HepG2 (cell line): ENCODE measurements around the gene RASL10A. TPM values are rescaled to one million over a fixed set of nuclear protein-coding genes. Genes with fewer than 3 reads are reported as not detected.
A peak's percentile ranks its signal among the peaks of the same experiment; 100 is the strongest.

ENCODE experiments used
- ATAC-seq: fragments of 200-7000 bp; cut with Tn5 transposase; 3 replicates; pipeline ENCODE4 v1.9.1; 2020; ENCODE audit warnings: mild to moderate bottlenecking, moderate library complexity
- BruUV-seq: library from RNA; stranded (reverse); fragments of 400-500 nt; replicated peaks from 2 replicates; lab custom pipeline; 2021; lab: Mats Ljungman, UMichigan
- CTCF ChIA-PET: fragments of 300-600 bp; formaldehyde crosslinking; extraction: SDS; loops from one replicate; lab custom pipeline; 2021; ENCODE audit warnings: low total read pairs, inconsistent platforms, low intra/inter-chr PET ratio; lab: Yijun Ruan, JAX
- POLR2A ChIA-PET: fragments of 350-600 bp; sonication (Branson Sonifier 250); formaldehyde crosslinking; loops from one replicate; lab custom pipeline; 2020; ENCODE audit warnings: antibody characterized with exemption, inconsistent platforms; lab: Yijun Ruan, JAX
- DNase-seq: peaks from one replicate; pipeline ENCODE4 v3.0.0-alpha.2; 2015; ENCODE audit warnings: low spot score
- FAIRE-seq: peaks from 3 replicates; lab custom pipeline; 2011; peaks lifted over from hg19 to GRCh38; lab: Jason Lieb, UNC
- H2AFZ ChIP-seq: one replicate; pipeline ENCODE4 v1.6.1; 2011; ENCODE audit warnings: low read length, inconsistent platforms
- H3K27ac ChIP-seq: fragments of 300-600 bp; 3 replicates; pipeline ENCODE4 v1.8.0; 2011; ENCODE audit warnings: mixed run types, mild to moderate bottlenecking, mixed read lengths, low read length, inconsistent platforms; ENCODE audit not compliant: insufficient read depth; ENCODE audit errors: extremely low read length
- H3K27me3 ChIP-seq, 2 experiments: fragments of 200-600 bp in 1 of 2; 2 replicates in 1 of 2; 3 replicates in 1 of 2; pipeline versions ENCODE4 v1.6.0 to v1.8.0; 2011; ENCODE audit warnings: low read length in 2 of 2, mild to moderate bottlenecking in 2 of 2, moderate library complexity in 2 of 2, inconsistent platforms in 1 of 2; ENCODE audit not compliant: insufficient read depth in 2 of 2, control insufficient read depth in 1 of 2
- H3K36me3 ChIP-seq, 2 experiments: fragments of 200-600 bp in 1 of 2; replicated peaks in 1 of 2; 2 replicates in 1 of 2; 3 replicates in 1 of 2; pipeline versions ENCODE4 v1.5.1 to v1.8.0; 2011; ENCODE audit warnings: low read length in 2 of 2, inconsistent platforms in 1 of 2; ENCODE audit not compliant: insufficient read depth in 2 of 2, control insufficient read depth in 1 of 2
- H3K4me1 ChIP-seq: 2 replicates; pipeline ENCODE4 v1.5.1; 2012; ENCODE audit warnings: low read length, inconsistent platforms; ENCODE audit not compliant: insufficient read depth
- H3K4me2 ChIP-seq: 2 replicates; pipeline ENCODE4 v1.6.0; 2011; ENCODE audit warnings: low read depth, low read length, inconsistent platforms
- H3K4me3 ChIP-seq, 3 experiments: fragments of 200-600 bp in 1 of 3; sonication (generic), shearing (Covaris generic) in 1 of 3; replicated peaks in 1 of 3; 2 replicates each; pipeline ENCODE4 v1.5.1; 2011 to 2016; ENCODE audit warnings: low read length in 3 of 3, inconsistent platforms in 2 of 3, low read depth in 2 of 3, mild to moderate bottlenecking in 2 of 3, control low read depth in 1 of 3, mixed read lengths in 1 of 3; ENCODE audit not compliant: insufficient read depth in 1 of 3
- H3K79me2 ChIP-seq: one replicate; pipeline ENCODE4 v1.6.1; 2011; ENCODE audit warnings: low read length, inconsistent platforms; ENCODE audit not compliant: insufficient read depth
- H3K9ac ChIP-seq: 2 replicates; pipeline ENCODE4 v1.6.0; 2011; ENCODE audit warnings: mild to moderate bottlenecking, low read depth, low read length, inconsistent platforms; ENCODE audit not compliant: insufficient read depth
- H3K9me3 ChIP-seq: 2 replicates; pipeline ENCODE4 v1.5.1; 2012; ENCODE audit warnings: mild to moderate bottlenecking, low read length
- H4K20me1 ChIP-seq: 2 replicates; pipeline ENCODE4 v1.6.0; 2011; ENCODE audit warnings: inconsistent platforms, mild to moderate bottlenecking, low read length, moderate library complexity; ENCODE audit not compliant: insufficient read depth
- BORCS8-MEF2B ChIP-seq: sonication (generic); formaldehyde crosslinking; IDR thresholded peaks from 2 replicates; pipeline ENCODE4 v1.8.0; 2022; ENCODE audit warnings: mild to moderate bottlenecking, missing genetic modification reagents
- DNMT3B ChIP-seq: conservative IDR thresholded peaks from 2 replicates; pipeline ENCODE4 v1.6.1; 2016; ENCODE audit warnings: missing biosample characterization, control low read depth
- GATA4 ChIP-seq: sonication (generic); IDR thresholded peaks from 2 replicates; pipeline ENCODE4 v1.6.1; 2016; ENCODE audit warnings: antibody characterized with exemption, low read depth, borderline replicate concordance
- HDAC6 ChIP-seq: fragments of 200-600 bp; sonication (generic); IDR thresholded peaks from 2 replicates; pipeline ENCODE4 v1.7.0; 2017; ENCODE audit warnings: mild to moderate bottlenecking, antibody characterized with exemption, low read length, low read depth
- HNF4G ChIP-seq, 2 experiments: sonication (generic) in 1 of 2; formaldehyde crosslinking in 1 of 2; IDR thresholded peaks; 2 replicates each; pipeline versions ENCODE4 v1.4.0 to v1.6.1; 2011 to 2020; ENCODE audit warnings: borderline replicate concordance in 2 of 2, low read depth in 2 of 2, mild to moderate bottlenecking in 2 of 2, low read length in 1 of 2, missing genetic modification reagents in 1 of 2, moderate library complexity in 1 of 2
- KDM3A ChIP-seq: IDR thresholded peaks from 2 replicates; pipeline ENCODE4 v1.6.1; 2018; ENCODE audit warnings: low read depth, missing compliant biosample characterization
- PATZ1 ChIP-seq: sonication (generic); formaldehyde crosslinking; IDR thresholded peaks from 2 replicates; pipeline ENCODE4 v1.4.0; 2020; ENCODE audit warnings: missing genetic modification reagents
- SRF ChIP-seq: IDR thresholded peaks from 2 replicates; pipeline ENCODE4 v1.6.1; 2011; ENCODE audit warnings: mild to moderate bottlenecking, low read depth, low read length, moderate library complexity
- TEAD3 ChIP-seq: optimal IDR thresholded peaks from 2 replicates; pipeline ENCODE3; 2016; ENCODE audit warnings: borderline replicate concordance
- ZC3H13 ChIP-seq: sonication (generic); formaldehyde crosslinking; IDR thresholded peaks from 2 replicates; pipeline ENCODE4 v1.8.1; 2023; ENCODE audit warnings: mild to moderate bottlenecking, missing genetic modification reagents, moderate library complexity
- ZNF674 ChIP-seq: sonication (generic); formaldehyde crosslinking; IDR thresholded peaks from 2 replicates; pipeline ENCODE4 v1.5.0; 2020; ENCODE audit warnings: low read depth, mild to moderate bottlenecking, missing genetic modification reagents
- ZNF687 ChIP-seq: sonication (generic); formaldehyde crosslinking; IDR thresholded peaks from 2 replicates; pipeline ENCODE4 v1.5.1; 2020; ENCODE audit warnings: mild to moderate bottlenecking, missing genetic modification reagents, moderate library complexity
- ZNF691 ChIP-seq: sonication (generic); formaldehyde crosslinking; IDR thresholded peaks from 2 replicates; pipeline ENCODE4 v1.4.0; 2020; ENCODE audit warnings: missing genetic modification reagents, low read depth, mild to moderate bottlenecking, borderline replicate concordance
- ZNF709 ChIP-seq: sonication (generic); formaldehyde crosslinking; IDR thresholded peaks from 2 replicates; pipeline ENCODE4 v1.5.0; 2020; ENCODE audit warnings: mild to moderate bottlenecking, missing genetic modification reagents
- ZNF792 ChIP-seq: IDR thresholded peaks from 2 replicates; pipeline ENCODE4 v1.6.1; 2016
- ZSCAN31 ChIP-seq: sonication (generic); formaldehyde crosslinking; IDR thresholded peaks from 2 replicates; pipeline ENCODE4 v1.5.0; 2020; ENCODE audit warnings: low read depth, mild to moderate bottlenecking, missing genetic modification reagents
- WGBS: methylation state at CpG from one replicate; pipeline ENCODE4 v1.1.6; 2017; ENCODE audit warnings: low lambda C conversion rate; 5-methylcytosine and 5-hydroxymethylcytosine counted together
- in situ Hi-C: cut with HindIII; loops from 2 replicates; pipeline ENCODE4 v1.10.0; 2017; ENCODE audit warnings: low pct_unique_long_range_greater_than_20kb; ENCODE audit not compliant: extremely low pct_ligation_motif_present
- intact Hi-C: fragments of 100-400 bp; cut with micrococcal nuclease; formaldehyde crosslinking; loops from one replicate; pipeline ENCODE4 v1.10.0; 2022; ENCODE audit not compliant: unreplicated experiment
- polyA plus RNA-seq, 8 experiments: library from polyadenylated mRNA; depleted of rRNA in 3 of 8; stranded (reverse) in 7 of 8; unstranded in 1 of 8; fragments of >200 nt; fragmentation: Illumina TruSeq in 4 of 8; extraction: Trizol in 4 of 8; gene quantifications; 2 replicates each; pipeline versions ENCODE4 v1.2.1 to v1.2.3, GENCODE V29; 2011 to 2016; ENCODE audit warnings: low read depth in 4 of 8, missing spikeins in 1 of 8, mixed read lengths in 1 of 8; ENCODE audit not compliant: insufficient read depth in 1 of 8
- total RNA-seq, 5 experiments: library from RNA; depleted of rRNA; stranded (reverse); fragments of >200 nt; fragmentation: Illumina TruSeq; extraction: Trizol; gene quantifications; 2 replicates each; pipeline ENCODE4 v1.2.3, GENCODE V29; 2016; ENCODE audit warnings: low read depth in 1 of 5

RASL10A gene
- total and polyA plus RNA-seq, 2 of the 13 experiments (the other 11 are each of a cell fraction or from before 2014, with no cell fraction given) = 0.05 to 0.22 TPM

GRCh38 chr22:29309332-29310064 is 6.0 kb downstream of the RASL10A start:
- Histone ChIP-seq H3K9me3 (no peaks in the 10 kb centered on the region), H3K79me2 (no peaks in the 10 kb centered on the region), H3K36me3 (no peaks in the 10 kb centered on the region), H3K4me2 (no peak overlapping the region), H3K27ac (no peak overlapping the region), H2AFZ (no peak overlapping the region), H3K4me1 (peaks cover 64% of the 10 kb centered on the region), H3K27me3 (peaks cover 2 to 15% of the 10 kb centered on the region in 2 experiments; a peak in 4 of 5 replicates), H4K20me1 (no peaks in the 10 kb centered on the region), H3K4me3 (peak overlapping the region in 1 of 3 experiments; percentile 18; a peak in 1 of 6 replicates), H3K9ac (no peak overlapping the region)
- CTCF ChIA-PET = no interaction called here
- FAIRE-seq = no peak
- in situ Hi-C loops (loop anchor here (5.0 kb wide), 1 partner anchor 48 kb away; no protein-coding TSS in a partner anchor), intact Hi-C loops (no loop called here)
- peak; percentile 1; the same call in 1 of the 3 replicates for ATAC-seq
- BruUV-seq = no TSS peak
- POLR2A ChIA-PET = no interaction called here
- DNase-seq = no peak
- 64% methylated on average over 6 of the region's 21 CpGs for WGBS
- TF ChIP-seq ZNF674 = no peak
- TF ChIP-seq SRF = no peak
- TF ChIP-seq ZNF687 = peak; percentile 39; the same call in 1 of the 2 replicates
- TF ChIP-seq GATA4 = no peak
- peak; percentile 33; the same call in 1 of the 2 replicates for TF ChIP-seq PATZ1 (CRISPR knock-in tag)
- TF ChIP-seq TEAD3 (CRISPR knock-in tag) = no peak
- no peak for TF ChIP-seq BORCS8-MEF2B (CRISPR knock-in tag)
- TF ChIP-seq ZNF792 = no peak
- TF ChIP-seq ZNF709 (CRISPR knock-in tag) = no peak
- TF ChIP-seq ZC3H13 (CRISPR knock-in tag) = no peak
- TF ChIP-seq ZNF691 (CRISPR knock-in tag) = no peak
- TF ChIP-seq HDAC6 = no peak
- no peak for TF ChIP-seq KDM3A (CRISPR knock-in tag)
- no peak for TF ChIP-seq ZSCAN31 (CRISPR knock-in tag)
- no peak for TF ChIP-seq HNF4G (IDR thresholded peaks at IDR 0.05; ENCODE audit: borderline replicate concordance, low read depth, low read length)
- no peak for TF ChIP-seq HNF4G (CRISPR knock-in tag; IDR thresholded peaks at IDR 0.05; ENCODE audit: borderline replicate concordance, low read depth)
- no peak for TF ChIP-seq DNMT3B (CRISPR knock-in tag)
